Neural cell (in vitro differentiated cells): ENCODE results near the gene OR51D1. TPM values are rescaled to one million over a fixed set of nuclear protein-coding genes. Genes with fewer than 3 reads are reported as not detected.

Source experiments
- H2AFZ ChIP-seq: fragments of 200-600, 300-800 bp; sonication (generic), shearing (Covaris generic); 2 replicates; pipeline ENCODE4 v1.6.0; 2014; ENCODE audit warnings: low read depth, mild to moderate bottlenecking, antibody characterized with exemption, low read length, moderate library complexity
- H3F3A ChIP-seq: fragments of 200-600 bp; shearing (Covaris generic); 2 replicates; pipeline ENCODE4 v1.6.1; 2016; ENCODE audit warnings: mild to moderate bottlenecking, moderate library complexity, mixed read lengths, antibody characterized with exemption, low read length; ENCODE audit not compliant: insufficient read depth, poor library complexity, severe bottlenecking
- H3K27ac ChIP-seq: fragments of 200-600, 300-800 bp; sonication (generic), shearing (Covaris generic); 2 replicates; pipeline ENCODE4 v1.5.1; 2014; ENCODE audit warnings: mild to moderate bottlenecking, low read length, moderate library complexity
- H3K27me3 ChIP-seq: fragments of 300-800, 200-600 bp; sonication (generic), shearing (Covaris generic); 2 replicates; pipeline ENCODE4 v1.6.0; 2014; ENCODE audit warnings: mild to moderate bottlenecking, low read depth, low read length, moderate library complexity; ENCODE audit not compliant: insufficient read depth
- H3K36me3 ChIP-seq: fragments of 300-800, 200-600 bp; sonication (generic), shearing (Covaris generic); 2 replicates; pipeline ENCODE4 v1.5.1; 2014; ENCODE audit warnings: mild to moderate bottlenecking, antibody characterized with exemption, low read length, moderate library complexity; ENCODE audit not compliant: insufficient read depth
- H3K4me2 ChIP-seq: fragments of 300-800, 200-600 bp; sonication (generic), shearing (Covaris generic); 2 replicates; pipeline ENCODE4 v1.6.0; 2014; ENCODE audit warnings: mild to moderate bottlenecking, low read length
- H3K4me3 ChIP-seq: fragments of 300-800, 200-600 bp; sonication (generic), shearing (Covaris generic); 2 replicates; pipeline ENCODE4 v1.5.1; 2014; ENCODE audit warnings: mild to moderate bottlenecking, low read length, moderate library complexity
- H3K79me2 ChIP-seq: fragments of 200-600 bp; shearing (Covaris generic); replicated peaks from 2 replicates; pipeline ENCODE4 v1.6.0; 2014; ENCODE audit warnings: mild to moderate bottlenecking, low read length, moderate library complexity; ENCODE audit not compliant: insufficient read depth
- H3K9ac ChIP-seq: fragments of 300-800, 200-600 bp; sonication (generic), shearing (Covaris generic); 2 replicates; pipeline ENCODE4 v1.6.1; 2016; ENCODE audit warnings: mild to moderate bottlenecking, low read length, mixed read lengths
- H3K9me2 ChIP-seq: fragments of 200-600 bp; shearing (Covaris generic); 2 replicates; pipeline ENCODE4 v1.6.1; 2016; ENCODE audit warnings: mild to moderate bottlenecking, low read length, mixed read lengths; ENCODE audit not compliant: insufficient read depth
- H3K9me3 ChIP-seq: fragments of 200-600, 300-800 bp; sonication (generic), shearing (Covaris generic); 2 replicates; pipeline ENCODE4 v1.6.1; 2016; ENCODE audit warnings: mild to moderate bottlenecking, mixed run types, low read length, moderate library complexity, mixed read lengths
- H4K20me1 ChIP-seq: fragments of 200-600 bp; shearing (Covaris generic); 2 replicates; pipeline ENCODE4 v1.6.1; 2016; ENCODE audit warnings: mild to moderate bottlenecking, mixed run types; ENCODE audit not compliant: insufficient read depth
- EP300 ChIP-seq: fragments of 450-650 bp; conservative IDR thresholded peaks from 2 replicates; pipeline ENCODE4 v1.6.1; 2014; ENCODE audit warnings: antibody characterized with exemption, mild to moderate bottlenecking, moderate library complexity; ENCODE audit not compliant: poor library complexity, severe bottlenecking
- EZH2 ChIP-seq: fragments of 200-600, 300-800 bp; shearing (Covaris generic), sonication (generic); IDR thresholded peaks from 2 replicates; pipeline ENCODE4 v1.6.1; 2014; ENCODE audit warnings: antibody characterized with exemption, low read length, borderline replicate concordance, mild to moderate bottlenecking; ENCODE audit not compliant: insufficient read depth, poor library complexity, severe bottlenecking
- MXI1 ChIP-seq: fragments of 450-650 bp; conservative IDR thresholded peaks from 2 replicates; pipeline ENCODE4 v1.6.1; 2014; ENCODE audit warnings: antibody characterized with exemption, mild to moderate bottlenecking; ENCODE audit not compliant: poor library complexity, severe bottlenecking
- POLR2AphosphoS5 ChIP-seq: IDR thresholded peaks from 2 replicates; pipeline ENCODE4 v1.6.1; 2012
- RAD21 ChIP-seq: fragments of 450-650 bp; conservative IDR thresholded peaks from 2 replicates; pipeline ENCODE4 v1.6.1; 2014; ENCODE audit warnings: antibody characterized with exemption, mild to moderate bottlenecking, moderate library complexity
- SMC3 ChIP-seq: fragments of 450-650 bp; conservative IDR thresholded peaks from 2 replicates; pipeline ENCODE4 v1.6.1; 2014; ENCODE audit warnings: antibody characterized with exemption, mild to moderate bottlenecking, moderate library complexity; ENCODE audit not compliant: poor library complexity
- TAF1 ChIP-seq: IDR thresholded peaks from 2 replicates; pipeline ENCODE4 v1.6.1; 2012; ENCODE audit warnings: low read depth
- polyA plus RNA-seq: library from polyadenylated mRNA; depleted of rRNA; stranded (reverse); fragments of >200 nt; gene quantifications from 2 replicates; pipeline ENCODE4 v1.2.3, GENCODE V29; 2014
- TF ChIP-seq, protein P1 (sequence below): IDR thresholded peaks from 2 replicates; pipeline ENCODE4 v1.6.1; 2012; ENCODE audit warnings: borderline replicate concordance
- TF ChIP-seq, protein P2 (sequence below): fragments of 450-650 bp; IDR thresholded peaks from 2 replicates; pipeline ENCODE4 v1.5.1; 2014; ENCODE audit warnings: antibody characterized with exemption, mild to moderate bottlenecking, moderate library complexity; ENCODE audit not compliant: poor library complexity, severe bottlenecking

The OR51D1 gene
- polyA plus RNA-seq, 1 donor from 2014 or later = not detected

DNA sequence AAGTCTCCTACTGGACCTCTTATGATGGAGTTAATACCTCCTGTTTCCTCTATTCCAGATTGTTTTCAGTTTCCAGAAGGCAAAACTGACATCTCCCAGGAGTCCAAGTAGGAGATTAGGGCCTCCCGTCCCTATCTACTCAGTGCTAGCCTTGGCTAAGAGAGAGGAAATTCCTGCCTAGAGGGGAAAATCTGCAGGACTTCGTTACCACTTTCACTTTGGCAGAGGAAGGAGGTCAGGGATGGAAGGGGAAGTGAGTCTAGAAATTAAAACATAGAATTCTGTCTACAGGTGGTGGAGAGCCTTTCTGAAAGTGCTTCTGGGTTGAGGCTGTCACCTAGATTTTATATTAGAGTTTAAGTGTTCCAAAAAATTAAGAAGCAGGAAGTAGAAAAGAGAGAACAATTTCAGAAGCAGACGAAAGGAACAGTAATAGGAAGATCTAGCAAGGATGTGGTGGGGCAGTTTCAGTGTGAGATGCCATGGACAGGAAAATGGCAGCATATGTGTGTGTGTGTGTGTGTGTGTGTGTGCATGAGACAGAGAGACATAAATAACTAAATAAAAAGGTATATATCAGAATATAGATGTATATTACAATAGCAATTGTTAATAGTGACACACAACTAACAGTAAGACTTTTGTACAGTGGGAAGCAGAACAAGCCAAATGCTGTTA, 26.9 kb upstream of the OR51D1 start:
- Histone ChIP-seq H3K4me2 (no peak overlapping the region), H3K27ac (no peak overlapping the region)

GRCh38 chr11:4611986-4612385, 25.3 kb upstream of the OR51D1 start:
- no peaks in the 10 kb centered on the region for H4K20me1 ChIP-seq
- H3K9me2 ChIP-seq = no peaks in the 10 kb centered on the region
- no peak overlapping the region for H2AFZ ChIP-seq
- no peak overlapping the region for H3K9ac ChIP-seq
- no peaks in the 10 kb centered on the region for H3K27me3 ChIP-seq
- no peaks in the 10 kb centered on the region for H3K9me3 ChIP-seq
- H3K79me2 ChIP-seq = no peaks in the 10 kb centered on the region
- H3K4me2 ChIP-seq = no peak overlapping the region
- peak overlapping the region; percentile 21 for H3K4me3 ChIP-seq
- H3K27ac ChIP-seq = peak overlapping the region; percentile 37
- peak; percentile 76 for TF ChIP-seq EP300
- peak; percentile 71 for TF ChIP-seq POLR2AphosphoS5
- TF ChIP-seq, protein P1, sequence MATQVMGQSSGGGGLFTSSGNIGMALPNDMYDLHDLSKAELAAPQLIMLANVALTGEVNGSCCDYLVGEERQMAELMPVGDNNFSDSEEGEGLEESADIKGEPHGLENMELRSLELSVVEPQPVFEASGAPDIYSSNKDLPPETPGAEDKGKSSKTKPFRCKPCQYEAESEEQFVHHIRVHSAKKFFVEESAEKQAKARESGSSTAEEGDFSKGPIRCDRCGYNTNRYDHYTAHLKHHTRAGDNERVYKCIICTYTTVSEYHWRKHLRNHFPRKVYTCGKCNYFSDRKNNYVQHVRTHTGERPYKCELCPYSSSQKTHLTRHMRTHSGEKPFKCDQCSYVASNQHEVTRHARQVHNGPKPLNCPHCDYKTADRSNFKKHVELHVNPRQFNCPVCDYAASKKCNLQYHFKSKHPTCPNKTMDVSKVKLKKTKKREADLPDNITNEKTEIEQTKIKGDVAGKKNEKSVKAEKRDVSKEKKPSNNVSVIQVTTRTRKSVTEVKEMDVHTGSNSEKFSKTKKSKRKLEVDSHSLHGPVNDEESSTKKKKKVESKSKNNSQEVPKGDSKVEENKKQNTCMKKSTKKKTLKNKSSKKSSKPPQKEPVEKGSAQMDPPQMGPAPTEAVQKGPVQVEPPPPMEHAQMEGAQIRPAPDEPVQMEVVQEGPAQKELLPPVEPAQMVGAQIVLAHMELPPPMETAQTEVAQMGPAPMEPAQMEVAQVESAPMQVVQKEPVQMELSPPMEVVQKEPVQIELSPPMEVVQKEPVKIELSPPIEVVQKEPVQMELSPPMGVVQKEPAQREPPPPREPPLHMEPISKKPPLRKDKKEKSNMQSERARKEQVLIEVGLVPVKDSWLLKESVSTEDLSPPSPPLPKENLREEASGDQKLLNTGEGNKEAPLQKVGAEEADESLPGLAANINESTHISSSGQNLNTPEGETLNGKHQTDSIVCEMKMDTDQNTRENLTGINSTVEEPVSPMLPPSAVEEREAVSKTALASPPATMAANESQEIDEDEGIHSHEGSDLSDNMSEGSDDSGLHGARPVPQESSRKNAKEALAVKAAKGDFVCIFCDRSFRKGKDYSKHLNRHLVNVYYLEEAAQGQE = peak; percentile 88
- no peak for TF ChIP-seq TAF1
- TF ChIP-seq EZH2 = no peak
- no peak for TF ChIP-seq SMC3
- H3F3A ChIP-seq = peaks cover 6% of the 10 kb centered on the region
- no peaks in the 10 kb centered on the region for H3K36me3 ChIP-seq

More for the DNA sequence above, 26.9 kb upstream of the OR51D1 start:
- H3K27me3 ChIP-seq = no peaks in the 10 kb centered on the region
- no peak overlapping the region for H2AFZ ChIP-seq
- peaks cover 6% of the 10 kb centered on the region for H3F3A ChIP-seq
- no peaks in the 10 kb centered on the region for H3K9me3 ChIP-seq
- no peak overlapping the region for H3K4me3 ChIP-seq
- no peaks in the 10 kb centered on the region for H3K36me3 ChIP-seq
- no peak for TF ChIP-seq EP300
- no peak for TF ChIP-seq RAD21
- no peak for TF ChIP-seq EZH2
- TF ChIP-seq MXI1 = no peak
- TF ChIP-seq TAF1 = no peak
- TF ChIP-seq, protein P2, sequence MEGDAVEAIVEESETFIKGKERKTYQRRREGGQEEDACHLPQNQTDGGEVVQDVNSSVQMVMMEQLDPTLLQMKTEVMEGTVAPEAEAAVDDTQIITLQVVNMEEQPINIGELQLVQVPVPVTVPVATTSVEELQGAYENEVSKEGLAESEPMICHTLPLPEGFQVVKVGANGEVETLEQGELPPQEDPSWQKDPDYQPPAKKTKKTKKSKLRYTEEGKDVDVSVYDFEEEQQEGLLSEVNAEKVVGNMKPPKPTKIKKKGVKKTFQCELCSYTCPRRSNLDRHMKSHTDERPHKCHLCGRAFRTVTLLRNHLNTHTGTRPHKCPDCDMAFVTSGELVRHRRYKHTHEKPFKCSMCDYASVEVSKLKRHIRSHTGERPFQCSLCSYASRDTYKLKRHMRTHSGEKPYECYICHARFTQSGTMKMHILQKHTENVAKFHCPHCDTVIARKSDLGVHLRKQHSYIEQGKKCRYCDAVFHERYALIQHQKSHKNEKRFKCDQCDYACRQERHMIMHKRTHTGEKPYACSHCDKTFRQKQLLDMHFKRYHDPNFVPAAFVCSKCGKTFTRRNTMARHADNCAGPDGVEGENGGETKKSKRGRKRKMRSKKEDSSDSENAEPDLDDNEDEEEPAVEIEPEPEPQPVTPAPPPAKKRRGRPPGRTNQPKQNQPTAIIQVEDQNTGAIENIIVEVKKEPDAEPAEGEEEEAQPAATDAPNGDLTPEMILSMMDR = no peak
- TF ChIP-seq, protein P1 = no peak
- no peak for TF ChIP-seq SMC3
- TF ChIP-seq POLR2AphosphoS5 = no peak
- no peaks in the 10 kb centered on the region for H3K9me2 ChIP-seq
- H4K20me1 ChIP-seq = no peaks in the 10 kb centered on the region
- H3K79me2 ChIP-seq = no peaks in the 10 kb centered on the region
- H3K9ac ChIP-seq = no peak overlapping the region
